ENCODE measurements around the gene AK1.

AK1 gene

GRCh38 chr9:127818574-127818973, 58.9 kb downstream of the AK1 start:
- TF ChIP-seq CTCF (IDR thresholded peaks at IDR 0.05; ENCODE audit: control extremely low read depth, extremely low read depth, low read depth, missing control alignments): no peak
- ChIA-PET POLR2A (interaction anchor here (0.5 to 1.0 kb wide), 2 partner anchors 17 to 22 kb away, joined by 3 to 4 read pairs; no protein-coding TSS in a partner anchor), CTCF (interaction anchor here (1.0 to 2.1 kb wide), 3 partner anchors 10 to 51 kb away, joined by 3 to 7 read pairs (median 3); no protein-coding TSS in a partner anchor)
- no peak for DNase-seq (ENCODE audit: extremely low spot score)

DNA sequence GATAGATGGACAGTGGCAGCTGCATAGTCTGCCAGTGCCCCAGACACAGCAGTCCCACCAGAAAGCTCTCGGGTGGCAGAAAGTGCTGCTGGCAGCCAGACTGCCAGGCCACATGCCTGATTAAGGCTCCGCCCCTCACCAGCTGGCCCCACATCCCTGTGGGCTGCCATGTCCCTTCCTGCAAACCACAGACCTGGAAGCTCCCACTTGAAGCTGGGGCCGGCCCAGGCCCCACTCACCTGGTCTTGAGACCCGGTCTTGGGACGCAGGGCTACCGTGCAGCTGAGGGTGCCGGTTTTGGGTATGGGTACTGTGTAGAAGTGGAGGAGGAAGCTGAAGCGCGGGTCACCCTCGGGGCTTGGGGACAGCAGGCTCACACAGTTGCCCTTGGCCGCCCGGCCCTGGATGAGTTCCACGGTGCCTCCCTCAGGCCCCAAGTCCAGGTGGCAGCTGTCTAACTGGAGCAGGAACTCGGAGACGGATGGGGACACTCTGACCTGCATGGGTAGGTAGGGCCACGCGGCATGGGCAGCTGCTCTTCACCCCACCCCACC, 59.5 kb downstream of the AK1 start:
- ChIA-PET CTCF (interaction anchor here (1.0 to 2.1 kb wide), 5 partner anchors 9 to 126 kb away, joined by 3 to 7 read pairs (median 3); no protein-coding TSS in a partner anchor), POLR2A (interaction anchor here (0.5 to 1.0 kb wide), 2 partner anchors 17 to 21 kb away, joined by 3 to 4 read pairs; no protein-coding TSS in a partner anchor)
- TF ChIP-seq CTCF (IDR thresholded peaks at IDR 0.05; ENCODE audit: control extremely low read depth, extremely low read depth, low read depth, missing control alignments): no peak

DNA sequence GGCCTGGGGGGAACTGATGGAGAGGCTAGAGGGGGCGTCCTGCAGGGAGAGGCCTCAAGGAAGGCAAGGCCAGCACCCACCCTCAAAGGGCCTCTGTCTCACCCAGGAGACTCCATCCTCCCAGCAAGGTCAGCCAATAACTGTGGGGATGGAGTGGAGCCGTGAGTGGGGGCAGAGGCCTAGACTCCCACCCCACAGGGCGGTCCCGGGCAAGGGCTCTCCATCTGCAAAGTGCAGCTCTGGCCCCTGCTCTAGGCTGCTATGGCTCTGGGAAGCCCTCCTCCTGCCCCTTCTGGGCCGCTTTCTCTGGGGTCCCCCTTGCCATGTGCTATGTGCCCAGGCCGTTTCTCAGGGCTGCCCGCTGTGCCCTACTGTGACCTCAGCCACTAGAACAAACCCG, 60.7 kb downstream of the AK1 start:
- no peak for DNase-seq (ENCODE audit: extremely low spot score)
- POLR2A ChIA-PET: no interaction called here
- no peak for TF ChIP-seq CTCF (IDR thresholded peaks at IDR 0.05; ENCODE audit: control extremely low read depth, extremely low read depth, low read depth, missing control alignments)
- CTCF ChIA-PET: interaction anchor here (1.0 to 2.1 kb wide), 3 partner anchors 45 to 127 kb away, joined by 3 to 7 read pairs (median 3); no protein-coding TSS in a partner anchor

More for the DNA sequence above, 59.5 kb downstream of the AK1 start:
- DNase-seq (ENCODE audit: extremely low spot score): no peak

All from GM10248 (cell line).